ENCODE measurements around the gene OPCML.

- TF ChIP-seq CTCF (IDR thresholded peaks at IDR 0.05; ENCODE audit: low read length) (no peak), EZH2 (IDR thresholded peaks at IDR 0.05; ENCODE audit: borderline replicate concordance, low read length) (no peak)
Observed at GRCh38 chr11:133162227-133162626, 370.1 kb downstream of the OPCML start.

Measured in OCI-LY1 (cell line).